ENCODE data around the gene CD19. TPM values are rescaled to one million over a fixed set of nuclear protein-coding genes. Genes with fewer than 3 reads are reported as not detected.

The CD19 gene
- total RNA-seq, 1 donor from 2014 or later: not detected

- no peak for DNase-seq (ENCODE audit: low read depth)
- H3K4me3 ChIP-seq (ENCODE audit: low read depth, low read length): no peak overlapping the region
- TF ChIP-seq CTCF (conservative IDR thresholded peaks at IDR 0.05; ENCODE audit: low read depth, low read length): no peak
These were observed 54.3 kb downstream of the CD19 start for GRCh38 chr16:28986046-28986445.

- no peak overlapping the region for H3K4me3 ChIP-seq (ENCODE audit: low read depth, low read length)
- DNase-seq (ENCODE audit: low read depth): no peak
- TF ChIP-seq CTCF (conservative IDR thresholded peaks at IDR 0.05; ENCODE audit: low read depth, low read length): no peak
These were observed 54.7 kb downstream of the CD19 start for GRCh38 chr16:28986492-28986891.

GRCh38 chr16:28987170-28987853 lies 55.5 kb downstream of the CD19 start:
- H3K4me3 ChIP-seq (ENCODE audit: low read depth, low read length): no peak overlapping the region
- TF ChIP-seq CTCF (conservative IDR thresholded peaks at IDR 0.05; ENCODE audit: low read depth, low read length): no peak
- no peak for DNase-seq (ENCODE audit: low read depth)

Other genes with a start within 250 kb of the CD19 start
- 178 and 287 TPM in 2 replicates for gene EIF3C, start 220.5 kb upstream of the CD19 start, total RNA-seq
- not detected in 2 replicates for gene NPIPB9, start 180.2 kb upstream of the CD19 start, total RNA-seq
- gene ATXN2L, start 109.0 kb upstream of the CD19 start, total RNA-seq: 51.1 and 79.0 TPM in 2 replicates
- 174 and 250 TPM in 2 replicates for gene TUFM, start 85.6 kb upstream of the CD19 start, total RNA-seq
- 22.4 and 23.4 TPM in 2 replicates for gene SH2B1, start 68.1 kb upstream of the CD19 start, total RNA-seq
- 0.14 and 0.92 TPM in 2 replicates for gene ATP2A1, start 53.5 kb upstream of the CD19 start, total RNA-seq
- 35.2 and 40.8 TPM in 2 replicates for gene RABEP2, start 6.7 kb upstream of the CD19 start, total RNA-seq
- 24.7 and 35.1 TPM in 2 replicates for gene NFATC2IP, start 19.0 kb downstream of the CD19 start, total RNA-seq
- gene SPNS1, start 42.8 kb downstream of the CD19 start, total RNA-seq: 51.7 and 58.1 TPM in 2 replicates
- 2.0 and 2.1 TPM in 2 replicates for gene LAT, start 53.1 kb downstream of the CD19 start, total RNA-seq

All from epithelial cell of proximal tubule (primary cell).